ENCODE data around the gene CADM3. TPM values are rescaled to one million over a fixed set of nuclear protein-coding genes. Genes with fewer than 3 reads are reported as not detected.

CADM3 gene, protein sequence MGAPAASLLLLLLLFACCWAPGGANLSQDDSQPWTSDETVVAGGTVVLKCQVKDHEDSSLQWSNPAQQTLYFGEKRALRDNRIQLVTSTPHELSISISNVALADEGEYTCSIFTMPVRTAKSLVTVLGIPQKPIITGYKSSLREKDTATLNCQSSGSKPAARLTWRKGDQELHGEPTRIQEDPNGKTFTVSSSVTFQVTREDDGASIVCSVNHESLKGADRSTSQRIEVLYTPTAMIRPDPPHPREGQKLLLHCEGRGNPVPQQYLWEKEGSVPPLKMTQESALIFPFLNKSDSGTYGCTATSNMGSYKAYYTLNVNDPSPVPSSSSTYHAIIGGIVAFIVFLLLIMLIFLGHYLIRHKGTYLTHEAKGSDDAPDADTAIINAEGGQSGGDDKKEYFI
- total RNA-seq = not detected

- Mint-ChIP-seq H3K9me3 (no peaks in the 10 kb centered on the region), H3K4me1 (peaks cover 6% of the 10 kb centered on the region), H3K4me3 (peak within 1 kb of the TSS; percentile 23), H3K27ac (no peak within 1 kb of the TSS), H3K36me3 (ENCODE audit: low read depth) (no peaks in the 10 kb centered on the region), H3K27me3 (peaks cover 71% of the 10 kb centered on the region)
- no peak for ATAC-seq (replicated peaks)
Observed at GRCh38 chr1:159171254-159171687, at the start of gene CADM3. TSS of gene CADM3 (plus strand) at chr1:159171615. CDS start at chr1:159171766, 151 bp downstream.

DNA sequence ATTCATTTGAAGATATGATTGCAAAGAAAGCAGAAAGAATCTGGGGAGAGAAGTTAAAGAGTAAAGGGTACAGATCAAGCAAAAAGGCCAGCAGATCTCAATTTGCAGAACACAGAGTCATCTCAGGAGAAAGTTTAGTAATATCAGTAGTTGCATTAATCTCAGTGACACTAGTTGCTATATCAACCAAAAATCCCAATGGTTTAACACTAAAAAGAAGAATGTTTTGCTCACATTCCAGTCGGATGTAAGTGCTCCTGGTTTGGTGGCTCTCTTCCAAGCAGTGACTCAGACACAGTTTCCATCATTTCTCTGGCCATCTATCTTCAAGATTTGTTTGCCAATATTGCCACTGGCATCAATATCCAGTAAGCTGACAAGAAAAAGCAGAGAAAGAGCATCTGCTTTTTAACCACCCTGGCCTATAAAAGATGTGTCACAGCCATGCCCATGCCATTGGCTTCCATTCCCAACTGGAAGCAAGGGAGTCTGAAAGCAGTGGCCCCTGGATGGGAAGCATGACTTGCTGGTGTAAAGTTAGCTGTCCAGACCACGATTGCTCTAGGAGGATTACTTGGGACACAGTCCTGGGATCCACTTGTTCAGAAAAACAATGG lies 49.3 kb upstream of the CADM3 start:
- H3K4me1 Mint-ChIP-seq = peaks cover 9% of the 10 kb centered on the region
- H3K27ac Mint-ChIP-seq = peak overlapping the region; percentile 92
- ATAC-seq (replicated peaks) = peak; percentile 74
- H3K36me3 Mint-ChIP-seq (ENCODE audit: low read depth) = no peaks in the 10 kb centered on the region
- peaks cover 16% of the 10 kb centered on the region for H3K27me3 Mint-ChIP-seq
- peak overlapping the region; percentile 37 for H3K4me3 Mint-ChIP-seq
- H3K9me3 Mint-ChIP-seq = no peaks in the 10 kb centered on the region

GRCh38 chr1:159123587-159123986 lies 47.8 kb upstream of the CADM3 start:
- Mint-ChIP-seq H3K36me3 (ENCODE audit: low read depth) (no peaks in the 10 kb centered on the region), H3K9me3 (no peaks in the 10 kb centered on the region), H3K4me3 (no peak overlapping the region), H3K27me3 (peaks cover 16% of the 10 kb centered on the region), H3K27ac (no peak overlapping the region), H3K4me1 (peaks cover 9% of the 10 kb centered on the region)
- no peak for ATAC-seq (replicated peaks)

DNA sequence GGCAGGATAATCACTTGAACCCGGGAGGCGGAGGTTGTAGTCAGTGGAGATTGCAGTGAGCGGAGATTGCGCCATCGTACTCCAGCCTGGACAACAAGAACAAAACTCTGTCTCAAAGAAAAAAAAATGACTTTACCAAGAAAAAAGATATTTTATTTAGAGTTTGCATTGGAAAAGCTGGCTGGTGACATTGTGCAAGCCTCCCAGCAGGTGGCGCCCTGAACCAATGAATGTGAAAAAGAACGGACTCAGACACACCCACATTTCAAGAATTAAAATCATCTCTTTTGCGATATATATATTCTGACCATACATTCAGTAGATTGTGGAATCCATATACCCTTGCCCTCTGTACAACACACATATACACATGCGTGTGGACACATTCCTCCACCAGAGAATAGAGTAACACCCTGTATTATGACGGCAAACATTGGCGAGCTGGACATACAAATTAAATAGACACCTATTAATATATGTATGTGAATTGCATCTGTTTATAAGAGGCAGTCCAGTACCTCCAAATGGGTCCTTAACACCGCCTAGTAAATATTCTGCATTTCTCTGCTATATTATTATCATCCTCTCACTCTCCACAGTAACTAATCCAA lies 39.0 kb upstream of the CADM3 start:
- Mint-ChIP-seq H3K27ac (no peak overlapping the region), H3K4me3 (no peak overlapping the region), H3K36me3 (ENCODE audit: low read depth) (no peaks in the 10 kb centered on the region), H3K27me3 (peaks cover 5% of the 10 kb centered on the region), H3K9me3 (no peaks in the 10 kb centered on the region), H3K4me1 (no peaks in the 10 kb centered on the region)
- ATAC-seq (replicated peaks) = no peak

- no peak for ATAC-seq (replicated peaks)
- no peaks in the 10 kb centered on the region for H3K9me3 Mint-ChIP-seq
- H3K4me1 Mint-ChIP-seq = no peaks in the 10 kb centered on the region
- H3K27ac Mint-ChIP-seq = no peak overlapping the region
- H3K36me3 Mint-ChIP-seq (ENCODE audit: low read depth) = no peaks in the 10 kb centered on the region
- no peak overlapping the region for H3K4me3 Mint-ChIP-seq
- H3K27me3 Mint-ChIP-seq = peaks cover 20% of the 10 kb centered on the region
Observed at GRCh38 chr1:159140474-159140873, 30.9 kb upstream of the CADM3 start.

DNA sequence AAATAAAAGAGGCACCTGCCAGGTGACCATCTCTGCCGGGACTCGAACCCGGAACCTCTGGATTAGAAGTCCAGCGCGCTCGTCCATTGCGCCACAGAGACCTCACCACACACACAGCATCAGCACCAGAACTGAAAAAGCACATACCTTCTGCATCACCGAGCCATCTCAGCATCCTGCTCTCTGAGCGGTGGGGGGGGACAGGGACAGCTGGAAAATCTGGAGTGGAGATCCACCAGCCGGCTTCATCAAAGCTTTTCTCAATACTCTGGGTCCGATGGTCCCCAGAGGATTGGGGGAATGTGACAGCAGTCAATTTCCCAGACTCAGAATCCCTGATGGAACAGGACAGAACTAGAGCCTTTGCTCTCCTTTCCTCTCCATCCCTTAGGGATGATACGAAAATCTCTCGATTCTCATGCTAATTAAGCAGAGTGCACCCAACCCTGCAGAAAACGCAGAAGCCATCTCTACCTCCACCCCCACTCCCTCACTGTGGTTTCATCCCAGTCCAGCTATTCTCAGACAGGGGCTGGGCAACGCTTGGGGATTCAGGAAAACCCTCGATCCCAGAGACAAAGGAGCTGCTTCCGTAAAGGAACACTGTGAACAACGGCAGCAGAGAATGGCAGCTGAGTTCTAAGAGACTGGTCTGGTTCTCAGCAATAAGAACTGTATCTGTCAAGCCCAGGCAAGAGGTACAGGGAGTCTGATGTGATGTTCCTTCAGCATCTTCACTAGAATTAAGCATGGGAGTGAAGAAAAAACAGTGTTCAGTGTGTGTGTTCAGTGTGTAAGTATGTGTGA lies 29.6 kb upstream of the CADM3 start:
- Mint-ChIP-seq H3K4me1 (no peaks in the 10 kb centered on the region), H3K27ac (no peak overlapping the region), H3K36me3 (ENCODE audit: low read depth) (no peaks in the 10 kb centered on the region), H3K27me3 (peaks cover 26% of the 10 kb centered on the region), H3K9me3 (no peaks in the 10 kb centered on the region), H3K4me3 (no peak overlapping the region)
- ATAC-seq (replicated peaks) = no peak

GRCh38 chr1:159142391-159142663 lies 29.1 kb upstream of the CADM3 start:
- no peaks in the 10 kb centered on the region for H3K36me3 Mint-ChIP-seq (ENCODE audit: low read depth)
- no peaks in the 10 kb centered on the region for H3K9me3 Mint-ChIP-seq
- H3K4me3 Mint-ChIP-seq = no peak overlapping the region
- ATAC-seq (replicated peaks) = no peak
- no peak overlapping the region for H3K27ac Mint-ChIP-seq
- H3K4me1 Mint-ChIP-seq = no peaks in the 10 kb centered on the region
- peaks cover 25% of the 10 kb centered on the region for H3K27me3 Mint-ChIP-seq

GRCh38 chr1:159142726-159143510 lies 28.5 kb upstream of the CADM3 start:
- no peak overlapping the region for H3K27ac Mint-ChIP-seq
- no peaks in the 10 kb centered on the region for H3K36me3 Mint-ChIP-seq (ENCODE audit: low read depth)
- H3K4me1 Mint-ChIP-seq = no peaks in the 10 kb centered on the region
- H3K27me3 Mint-ChIP-seq = peaks cover 25% of the 10 kb centered on the region
- H3K9me3 Mint-ChIP-seq = no peaks in the 10 kb centered on the region
- no peak for ATAC-seq (replicated peaks)
- no peak overlapping the region for H3K4me3 Mint-ChIP-seq

- H3K27ac Mint-ChIP-seq = no peak overlapping the region
- H3K9me3 Mint-ChIP-seq = no peaks in the 10 kb centered on the region
- no peak for ATAC-seq (replicated peaks)
- peaks cover 18% of the 10 kb centered on the region for H3K27me3 Mint-ChIP-seq
- no peak overlapping the region for H3K4me3 Mint-ChIP-seq
- H3K4me1 Mint-ChIP-seq = no peaks in the 10 kb centered on the region
- H3K36me3 Mint-ChIP-seq (ENCODE audit: low read depth) = no peaks in the 10 kb centered on the region
Observed at GRCh38 chr1:159144571-159144970, 26.8 kb upstream of the CADM3 start.

DNA sequence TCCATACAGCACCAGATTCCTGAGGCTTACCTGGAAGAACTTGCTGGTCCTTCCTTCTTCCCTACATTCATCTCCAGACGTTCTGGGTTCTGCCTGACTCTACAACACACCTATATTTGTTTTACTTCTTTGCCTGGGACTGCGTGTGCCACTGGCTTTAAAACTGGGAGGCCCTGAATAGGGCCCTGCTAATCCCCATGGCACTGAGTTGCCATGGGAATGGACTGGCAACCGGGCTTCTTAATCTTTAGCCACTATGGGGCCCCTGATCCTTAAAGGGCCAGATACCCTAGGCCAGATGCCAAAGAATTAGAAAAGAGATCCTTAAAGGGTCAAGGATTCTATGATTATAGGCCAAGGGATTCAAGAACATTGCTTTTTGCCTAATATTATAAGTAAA lies 24.4 kb upstream of the CADM3 start:
- Mint-ChIP-seq H3K27ac (no peak overlapping the region), H3K27me3 (peaks cover 18% of the 10 kb centered on the region), H3K9me3 (no peaks in the 10 kb centered on the region), H3K4me1 (no peaks in the 10 kb centered on the region), H3K36me3 (ENCODE audit: low read depth) (no peaks in the 10 kb centered on the region), H3K4me3 (no peak overlapping the region)
- ATAC-seq (replicated peaks) = no peak

- Mint-ChIP-seq H3K36me3 (ENCODE audit: low read depth) (no peaks in the 10 kb centered on the region), H3K9me3 (no peaks in the 10 kb centered on the region), H3K27me3 (peaks cover 26% of the 10 kb centered on the region)
Observed at GRCh38 chr1:159152031-159152430, 19.4 kb upstream of the CADM3 start.

GRCh38 chr1:159161001-159161718 lies 10.3 kb upstream of the CADM3 start:
- Mint-ChIP-seq H3K4me3 (no peak overlapping the region), H3K27ac (no peak overlapping the region), H3K27me3 (peaks cover 59% of the 10 kb centered on the region), H3K4me1 (peaks cover 4% of the 10 kb centered on the region), H3K9me3 (no peaks in the 10 kb centered on the region), H3K36me3 (ENCODE audit: low read depth) (no peaks in the 10 kb centered on the region)
- ATAC-seq (replicated peaks) = peak; percentile 85

More at GRCh38 chr1:159152031-159152430, 19.4 kb upstream of the CADM3 start:
- Mint-ChIP-seq H3K4me1 (no peaks in the 10 kb centered on the region), H3K27ac (no peak overlapping the region), H3K4me3 (no peak overlapping the region)
- ATAC-seq (replicated peaks) = no peak

GRCh38 chr1:159161719-159162026 lies 9.7 kb upstream of the CADM3 start:
- peaks cover 4% of the 10 kb centered on the region for H3K4me1 Mint-ChIP-seq
- no peaks in the 10 kb centered on the region for H3K9me3 Mint-ChIP-seq
- no peak overlapping the region for H3K4me3 Mint-ChIP-seq
- H3K27me3 Mint-ChIP-seq = peaks cover 62% of the 10 kb centered on the region
- ATAC-seq (replicated peaks) = no peak
- no peaks in the 10 kb centered on the region for H3K36me3 Mint-ChIP-seq (ENCODE audit: low read depth)
- no peak overlapping the region for H3K27ac Mint-ChIP-seq
